NCI-H345 (cell line): Measurements from ENCODE around the gene RPS21.
"Not testable (repeated sequence)": the region's sequence is repeated elsewhere in the genome, so short reads cannot be mapped to it uniquely, and the experiment has no call there.

Experiments used
- DNase-seq: peaks from one replicate; lab custom pipeline; 2025; lab: John Stamatoyannopoulos, UW

The RPS21 gene

GRCh38 chr20:62365814-62366369 lies 21.0 kb upstream of the RPS21 start:
- DNase-seq: peak; percentile 58

- DNase-seq: peak; percentile 85
Measured at GRCh38 chr20:62366370-62367135, 20.4 kb upstream of the RPS21 start.

DNA sequence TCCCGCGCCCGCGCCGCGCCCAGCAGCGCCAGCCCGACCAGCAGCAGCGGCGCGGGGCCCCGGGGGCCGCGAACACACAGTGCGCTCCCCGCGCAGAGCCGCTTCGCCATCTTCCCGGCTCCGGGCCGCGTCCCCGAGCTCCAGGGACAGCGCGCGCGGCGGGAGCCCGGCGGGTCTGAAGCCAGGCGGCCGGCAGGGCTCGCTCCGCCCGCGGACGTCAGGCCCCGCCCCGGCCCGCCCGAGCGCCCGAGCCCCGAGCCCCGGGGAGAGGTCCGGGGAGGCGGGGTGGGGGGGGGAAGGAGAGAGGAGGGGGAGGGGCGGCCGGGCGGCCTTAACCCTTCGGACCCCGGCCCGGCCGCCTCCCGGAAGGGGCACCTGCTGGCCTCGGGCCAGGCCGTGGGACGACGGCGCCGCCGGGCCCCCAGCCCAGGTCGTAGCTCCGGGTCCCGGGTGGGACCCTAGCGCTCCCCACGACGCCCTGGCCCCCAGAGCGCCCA lies 19.7 kb upstream of the RPS21 start, which contains the start of gene LAMA5:
LAMA5 (minus strand) TSS at position 177 of the 497 bp plus-strand sequence; CDS start at position 110, 67 bp downstream.
- peak; percentile 68 for DNase-seq

DNA sequence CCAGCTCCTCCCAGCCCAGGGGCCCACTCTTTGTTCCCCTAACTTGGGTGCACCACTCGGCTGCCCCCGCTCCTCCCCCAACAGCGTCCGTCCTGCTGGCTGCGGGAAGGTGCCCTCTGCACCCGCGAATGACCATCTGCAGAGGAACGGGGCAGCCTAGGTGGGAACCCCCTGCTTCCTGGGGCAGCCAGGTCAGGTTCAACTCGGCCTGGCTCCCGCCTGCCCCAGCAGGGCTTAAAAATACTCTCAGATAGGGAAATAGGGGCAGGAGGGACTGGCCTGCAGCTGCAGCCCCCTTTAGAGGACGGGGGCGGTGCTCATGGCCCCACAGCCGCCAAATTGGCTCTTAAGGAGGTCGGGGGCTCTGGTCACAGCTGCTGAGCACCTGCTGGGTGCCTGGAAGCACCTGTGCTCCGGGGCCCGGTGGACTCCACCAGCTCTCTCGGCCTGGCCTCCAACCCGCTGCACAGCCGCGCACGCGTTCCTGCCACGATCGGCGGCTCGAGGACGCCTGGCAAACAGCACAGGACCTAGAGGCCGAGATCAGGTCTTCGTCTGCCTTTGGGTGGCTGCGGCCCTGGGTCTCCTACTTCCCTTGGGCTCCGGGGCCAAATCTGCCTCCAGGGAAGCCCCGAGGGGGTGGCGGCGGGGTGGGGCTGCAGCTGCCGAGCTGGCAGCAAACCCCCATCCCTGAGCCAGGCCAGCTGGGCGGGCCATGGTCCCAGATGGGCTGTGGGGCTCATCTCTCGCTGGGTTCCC lies 19.1 kb upstream of the RPS21 start:
- peak; percentile 67 for DNase-seq

- peak; percentile 46 for DNase-seq
Measured at GRCh38 chr20:62368392-62368975, 18.4 kb upstream of the RPS21 start.

- no peak for DNase-seq
Measured at GRCh38 chr20:62368976-62369814, 17.7 kb upstream of the RPS21 start.

GRCh38 chr20:62369815-62370114 lies 17.1 kb upstream of the RPS21 start:
- no peak for DNase-seq

DNA sequence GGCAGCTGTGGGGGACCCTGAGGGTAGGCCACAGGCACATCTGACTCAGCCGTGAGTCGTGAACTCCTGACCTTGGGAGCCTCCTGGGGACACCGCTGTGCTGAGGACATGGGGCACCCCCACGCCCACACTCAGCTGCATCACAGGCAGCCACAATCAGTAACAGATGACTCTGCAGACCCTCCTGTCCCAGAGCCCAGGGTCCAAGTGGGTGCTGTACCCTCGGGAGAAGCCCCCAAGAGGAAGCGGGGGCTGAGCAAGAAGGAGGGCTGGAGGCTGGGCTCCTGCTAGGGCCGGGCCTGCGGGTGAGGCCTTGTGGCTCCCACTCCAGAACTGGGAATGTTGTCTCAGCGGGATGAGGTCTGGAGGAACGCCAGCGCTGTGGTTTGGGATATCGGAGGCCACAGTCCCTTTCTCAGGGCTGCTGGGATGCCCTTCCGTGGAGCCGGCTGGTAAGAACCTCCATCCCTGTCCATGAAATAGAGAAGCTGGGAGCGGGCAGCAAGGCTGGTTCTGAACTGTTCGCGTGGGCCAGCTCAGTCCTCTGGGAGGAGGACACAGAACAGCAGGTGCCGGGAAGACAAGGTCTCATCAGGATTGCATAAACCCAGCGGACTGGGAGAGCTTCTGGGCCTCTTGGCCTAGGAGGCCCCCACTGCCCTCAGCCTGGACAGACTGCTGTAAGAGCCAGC lies 16.6 kb upstream of the RPS21 start:
- no peak for DNase-seq

DNA sequence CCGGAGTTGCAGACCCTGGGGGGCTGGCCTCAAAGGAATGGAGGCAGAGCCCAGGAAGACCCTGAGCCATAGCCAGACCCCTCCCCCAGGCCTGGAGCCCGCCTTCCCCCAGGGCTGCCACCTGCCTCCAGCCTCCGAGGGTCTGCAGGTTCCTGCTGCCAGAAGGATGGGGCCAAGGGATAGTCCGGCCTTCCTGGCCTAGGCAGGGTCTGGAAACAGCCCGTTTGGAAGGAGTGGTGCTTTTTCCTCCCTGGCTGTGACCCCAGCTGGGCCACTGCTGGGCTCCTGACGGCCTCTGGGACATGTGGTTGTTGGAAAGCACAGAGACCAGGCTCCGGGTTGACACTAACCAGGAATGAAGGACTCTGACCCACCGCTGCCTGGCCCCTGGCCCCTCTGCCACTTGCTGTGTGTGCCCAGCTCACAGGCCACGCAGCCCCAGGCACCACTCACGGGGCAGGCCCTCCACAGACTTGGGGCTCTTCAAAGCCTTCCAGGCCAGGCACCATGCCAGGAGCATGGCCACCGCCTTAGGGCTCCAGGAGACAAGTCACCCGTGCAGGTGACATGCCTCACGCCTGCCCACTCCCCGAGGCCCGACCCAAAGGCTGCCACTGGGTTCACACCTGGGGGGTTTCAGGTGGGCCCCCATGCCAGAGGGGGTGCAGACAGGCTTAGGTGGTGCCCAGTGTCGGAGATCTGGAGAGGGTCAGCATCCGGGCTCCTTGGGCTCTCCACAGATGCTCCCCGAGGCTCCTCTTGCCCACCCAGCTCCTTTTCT lies 15.9 kb upstream of the RPS21 start:
- DNase-seq: no peak

GRCh38 chr20:62371588-62372041 lies 15.3 kb upstream of the RPS21 start:
- no peak for DNase-seq

DNA sequence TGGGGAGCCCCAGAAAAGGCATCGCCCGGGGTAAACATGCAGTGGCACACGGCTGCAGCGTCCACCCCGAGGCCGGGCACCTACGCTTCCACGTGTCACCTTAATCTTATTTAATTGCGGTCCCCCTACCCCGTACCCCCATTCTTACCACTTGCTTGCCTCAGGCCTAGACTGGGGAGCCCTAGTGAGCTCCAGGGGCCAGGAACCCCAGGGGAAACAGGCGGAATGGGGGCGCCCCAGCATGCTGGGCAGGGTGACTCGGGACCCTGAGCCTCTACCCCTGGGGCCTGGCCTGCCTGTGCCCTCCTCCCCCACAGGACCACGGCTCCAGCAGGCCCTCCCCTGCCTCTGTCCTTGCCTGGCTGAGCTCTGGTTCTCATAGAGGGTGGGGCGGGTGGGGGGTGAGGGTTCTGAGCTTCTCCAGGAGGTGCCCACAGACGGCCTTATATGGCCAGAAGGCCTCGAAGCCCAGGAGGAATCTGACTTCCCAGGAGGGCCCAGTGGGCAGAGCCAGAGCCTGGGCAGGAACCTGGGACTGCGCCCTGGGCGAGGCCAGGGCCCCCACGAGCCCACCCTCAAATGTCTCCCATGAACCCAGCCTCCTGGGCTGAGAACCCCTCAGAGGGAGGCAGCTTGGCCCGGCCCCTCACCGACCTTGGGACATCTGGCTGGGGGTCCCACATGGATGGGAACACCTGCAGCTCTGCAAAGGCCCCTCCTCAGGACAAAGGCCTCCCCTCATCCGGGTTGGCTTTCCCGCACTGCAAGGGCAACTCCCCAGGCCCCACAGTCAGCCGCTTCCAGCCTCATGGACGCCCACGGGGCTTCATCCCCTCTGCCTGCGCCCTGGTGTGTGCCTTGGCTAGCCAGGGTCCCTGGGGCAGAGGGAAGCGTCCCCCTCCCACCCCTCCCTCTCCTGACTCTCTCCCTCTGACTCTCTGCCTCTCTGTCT lies 14.6 kb upstream of the RPS21 start:
- no peak for DNase-seq

- DNase-seq: not testable (repeated sequence)
Measured at GRCh38 chr20:62373631-62374179, 13.2 kb upstream of the RPS21 start.

DNA sequence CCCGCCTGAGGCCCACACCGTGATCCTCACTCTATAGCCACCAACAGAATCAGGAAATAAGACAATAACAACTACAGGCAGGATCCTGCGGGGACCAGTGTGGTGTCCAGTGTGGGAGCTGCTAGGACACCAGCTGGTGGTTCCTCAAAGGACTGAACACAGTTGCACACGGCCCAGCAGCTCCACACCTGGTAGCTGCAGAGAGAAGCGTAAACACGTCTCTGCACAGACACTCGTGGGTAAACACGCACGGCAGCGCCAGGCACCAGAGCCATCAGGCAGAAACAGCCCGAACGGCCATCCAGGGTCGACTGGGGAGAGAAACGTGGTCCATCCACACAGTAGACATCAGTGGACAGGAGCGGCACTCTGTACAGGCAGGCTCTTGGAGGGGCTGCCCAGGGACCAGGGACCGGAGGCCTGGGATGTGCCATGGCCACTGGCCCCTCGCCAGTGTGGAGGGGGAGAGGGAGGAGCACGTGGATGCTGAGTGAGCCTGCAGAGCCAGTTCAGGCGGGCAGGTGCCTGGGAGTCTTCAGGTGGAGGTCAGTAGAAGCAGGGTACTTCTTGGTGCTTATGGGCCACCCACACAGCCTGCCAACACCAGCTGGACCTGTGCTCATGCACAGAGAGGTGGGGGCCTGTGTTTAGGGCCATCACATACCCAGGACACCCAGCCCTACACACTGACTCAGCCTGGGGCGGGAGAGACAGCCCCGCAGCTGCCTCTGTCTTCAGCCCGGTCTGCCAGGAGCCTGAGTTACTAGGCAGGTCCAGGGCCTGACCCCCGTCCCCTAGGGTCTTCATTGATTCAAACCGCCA lies 12.4 kb upstream of the RPS21 start:
- no peak for DNase-seq

DNA sequence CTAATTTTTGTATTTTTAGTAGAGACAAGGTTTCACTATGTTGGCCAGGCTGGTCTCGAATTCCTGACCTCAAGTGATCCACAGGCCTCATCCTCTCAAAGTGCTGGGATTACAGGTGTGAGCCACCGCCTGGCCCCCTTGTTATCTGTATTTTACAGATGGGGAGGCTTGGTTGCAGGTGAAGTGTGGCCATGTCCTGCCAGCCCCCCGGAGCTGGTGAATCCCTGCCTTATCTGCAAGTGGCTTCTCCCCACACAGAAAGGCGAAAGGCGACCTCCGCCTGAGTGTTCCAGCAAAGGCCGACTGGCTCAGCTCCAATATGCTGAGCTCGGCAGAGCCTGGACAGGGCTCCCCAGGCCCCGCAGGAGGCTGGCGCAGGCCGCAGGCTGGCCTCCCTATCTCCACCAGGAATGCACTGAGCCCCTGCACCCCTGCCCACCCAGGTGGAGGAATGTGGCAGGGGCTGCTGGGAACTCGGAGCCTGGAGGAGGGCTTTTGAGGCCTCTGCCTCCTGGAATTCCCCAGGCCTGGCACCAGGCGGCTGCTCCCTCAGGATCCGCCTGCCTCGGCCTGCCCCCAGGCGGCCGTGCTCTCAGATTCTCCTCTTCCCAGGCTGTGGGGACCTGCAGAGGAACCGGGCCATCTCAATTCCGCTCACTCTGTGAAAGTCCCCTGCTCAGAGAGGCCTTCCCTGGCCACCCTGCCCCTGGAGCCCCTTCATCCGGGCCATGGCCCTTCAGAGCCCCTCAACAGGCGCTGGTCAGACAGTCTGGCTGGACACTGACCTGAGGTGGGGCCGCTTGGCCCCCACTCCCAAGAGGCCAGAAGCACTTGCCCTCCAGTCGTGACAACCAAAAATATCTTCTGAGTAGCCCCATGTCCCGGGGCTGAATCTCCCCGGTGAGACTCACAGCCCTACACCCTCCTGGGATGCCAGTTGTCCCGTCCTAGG lies 10.5 kb upstream of the RPS21 start:
- no peak for DNase-seq

DNA sequence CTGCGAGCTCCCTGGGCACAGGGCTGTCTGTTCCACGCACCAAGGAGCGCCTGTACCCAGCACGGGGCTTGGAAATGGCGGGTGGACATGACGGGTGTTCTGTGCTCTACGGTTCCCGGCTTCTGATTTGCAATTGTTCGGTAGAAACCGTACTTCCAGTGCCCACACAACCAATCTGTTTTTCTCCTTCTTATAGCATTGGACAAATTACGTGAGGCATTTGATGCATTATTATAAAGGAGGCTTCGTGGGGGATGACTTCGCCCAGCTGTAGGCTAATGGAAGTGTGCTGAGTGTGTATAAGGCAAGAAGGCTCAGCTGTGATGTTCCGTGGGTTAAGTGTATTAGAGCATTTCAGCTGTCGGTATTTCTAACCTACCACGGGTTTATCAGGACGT lies 9.8 kb upstream of the RPS21 start:
- no peak for DNase-seq

DNA sequence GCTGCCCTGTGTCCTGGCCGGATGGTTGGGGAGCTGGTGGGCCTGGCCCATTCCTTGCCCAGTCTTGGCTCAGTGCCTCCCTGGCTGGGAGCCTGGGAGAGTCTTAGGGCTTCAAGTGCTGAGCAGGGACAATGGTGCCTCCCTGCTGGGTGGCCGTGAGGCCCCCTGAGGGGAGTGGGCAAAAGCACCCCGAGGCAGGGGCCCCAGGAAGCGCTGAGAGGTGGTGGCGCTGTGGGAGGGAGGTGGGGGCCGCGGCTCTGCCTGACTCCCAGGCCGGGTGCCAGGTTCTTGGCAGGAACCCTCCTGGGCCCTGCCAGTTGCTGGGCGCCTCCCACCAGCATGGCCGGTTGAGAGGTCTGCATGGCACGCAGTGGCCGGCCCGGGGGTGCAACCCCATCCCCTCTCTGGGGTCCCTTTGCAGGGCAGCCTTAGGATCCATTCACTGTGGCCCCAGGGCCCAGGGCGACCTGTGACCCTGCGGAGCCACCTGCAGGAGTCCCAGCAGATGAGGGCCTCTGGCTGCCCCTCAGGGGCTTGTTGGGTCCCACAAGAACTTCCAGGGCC lies 9.2 kb upstream of the RPS21 start:
- peak; percentile 55 for DNase-seq
